Gastroesophageal sphincter (tissue), 3 donors: ENCODE measurements around the gene SPINK1.
"Not testable (repeated sequence)": the region's sequence is repeated elsewhere in the genome, so short reads cannot be mapped to it uniquely, and the experiment has no call there.

ENCODE experiments used
- POLR2A ChIP-seq, 2 donors: fragments of 450-650 bp; IDR thresholded peaks; one replicate each; pipeline ENCODE4 v1.6.1; 2017; ENCODE audit warnings: antibody characterized with exemption in 2 of 2, mild to moderate bottlenecking in 2 of 2, moderate library complexity in 1 of 2
- TF ChIP-seq, protein P1 (sequence below), 4 experiments: fragments of 200-600 bp in 2 of 4; fragments of 450-650 bp in 2 of 4; sonication (generic) in 1 of 4; IDR thresholded peaks; one replicate each; pipeline ENCODE4 v1.5.1; 2017 to 2019; ENCODE audit warnings: antibody characterized with exemption in 4 of 4, mild to moderate bottlenecking in 2 of 4, moderate library complexity in 2 of 4

DNA sequence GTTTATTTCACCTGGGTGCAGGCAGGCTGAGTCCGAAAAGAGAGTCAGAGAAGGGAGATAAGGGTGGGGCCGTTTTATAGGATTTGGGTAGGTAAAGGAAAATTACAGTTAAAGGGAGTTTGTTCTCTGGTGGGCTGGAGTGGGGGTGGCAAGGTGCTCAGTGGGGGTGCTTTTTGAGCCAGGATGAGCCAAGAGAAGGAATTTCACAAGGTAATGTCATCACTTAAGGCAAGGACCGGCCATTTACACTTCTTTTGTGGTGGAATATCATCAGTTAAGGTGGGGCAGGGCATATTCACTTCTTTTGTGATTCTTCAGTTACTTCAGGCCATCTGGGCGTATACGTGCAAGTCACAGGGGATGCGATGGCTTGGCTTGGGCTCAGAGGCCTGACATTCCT, 38.4 kb upstream of the SPINK1 start:
- TF ChIP-seq, protein P1, sequence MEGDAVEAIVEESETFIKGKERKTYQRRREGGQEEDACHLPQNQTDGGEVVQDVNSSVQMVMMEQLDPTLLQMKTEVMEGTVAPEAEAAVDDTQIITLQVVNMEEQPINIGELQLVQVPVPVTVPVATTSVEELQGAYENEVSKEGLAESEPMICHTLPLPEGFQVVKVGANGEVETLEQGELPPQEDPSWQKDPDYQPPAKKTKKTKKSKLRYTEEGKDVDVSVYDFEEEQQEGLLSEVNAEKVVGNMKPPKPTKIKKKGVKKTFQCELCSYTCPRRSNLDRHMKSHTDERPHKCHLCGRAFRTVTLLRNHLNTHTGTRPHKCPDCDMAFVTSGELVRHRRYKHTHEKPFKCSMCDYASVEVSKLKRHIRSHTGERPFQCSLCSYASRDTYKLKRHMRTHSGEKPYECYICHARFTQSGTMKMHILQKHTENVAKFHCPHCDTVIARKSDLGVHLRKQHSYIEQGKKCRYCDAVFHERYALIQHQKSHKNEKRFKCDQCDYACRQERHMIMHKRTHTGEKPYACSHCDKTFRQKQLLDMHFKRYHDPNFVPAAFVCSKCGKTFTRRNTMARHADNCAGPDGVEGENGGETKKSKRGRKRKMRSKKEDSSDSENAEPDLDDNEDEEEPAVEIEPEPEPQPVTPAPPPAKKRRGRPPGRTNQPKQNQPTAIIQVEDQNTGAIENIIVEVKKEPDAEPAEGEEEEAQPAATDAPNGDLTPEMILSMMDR (IDR thresholded peaks at IDR 0.05) = not testable (repeated sequence)
- not testable (repeated sequence) for TF ChIP-seq POLR2A (IDR thresholded peaks at IDR 0.05)
